Measurements from ENCODE around the gene TMEM235.

- TF ChIP-seq CTCF (IDR thresholded peaks at IDR 0.05; ENCODE audit: borderline replicate concordance, extremely low read depth, low read length, poor library complexity, severe bottlenecking) (no peak), EZH2 (IDR thresholded peaks at IDR 0.05; ENCODE audit: borderline replicate concordance, low read depth, low read length, severe bottlenecking) (no peak)
Observed at GRCh38 chr17:78238823-78239488, 7.5 kb downstream of the TMEM235 start.
